GM12878 (cell line): ENCODE data around the gene TOPAZ1. TPM values are rescaled to one million over a fixed set of nuclear protein-coding genes. Genes with fewer than 3 reads are reported as not detected.

Source experiments
- MTA2 ChIP-seq: fragments of 450-650 bp; IDR thresholded peaks from 2 replicates; pipeline ENCODE4 v1.6.1; 2016; ENCODE audit warnings: low read depth, mild to moderate bottlenecking, moderate library complexity
- MTA3 ChIP-seq: IDR thresholded peaks from 2 replicates; pipeline ENCODE4 v1.6.1; 2012; ENCODE audit warnings: low read length, inconsistent platforms, borderline replicate concordance
- polyA plus RNA-seq, 11 experiments: library from polyadenylated mRNA; depleted of rRNA in 4 of 11; unstranded in 6 of 11; stranded (reverse) in 5 of 11; fragments of >200 nt; fragmentation: Nextera tagmentation in 4 of 11; fragmentation: Illumina TruSeq in 1 of 11; extraction: Ambion mirVana in 4 of 11; extraction: Trizol in 1 of 11; gene quantifications; 1 replicate in 1 of 11; 2 replicates in 10 of 11; pipeline versions ENCODE4 v1.2.1 to v1.2.3, GENCODE V29; 2011 to 2016; ENCODE audit warnings: inconsistent platforms in 2 of 11, missing spikeins in 2 of 11, low read depth in 1 of 11
- total RNA-seq, 4 experiments: library from RNA; depleted of rRNA in 3 of 4; stranded (reverse); fragments of >200 nt in 3 of 4; fragmentation: Illumina TruSeq in 1 of 4; extraction: Trizol in 1 of 4; gene quantifications; 2 replicates each; pipeline versions ENCODE4 v1.2.1 to v1.2.3, GENCODE V29; 2013 to 2021
- TF ChIP-seq, protein P1 (sequence below): IDR thresholded peaks from 2 replicates; pipeline ENCODE4 v1.6.1; 2012; ENCODE audit warnings: improper control_type of control experiment, low read depth, low read length; ENCODE audit not compliant: insufficient replicate concordance
- TF ChIP-seq, protein P2 (sequence below): fragments of 450-650 bp; formaldehyde crosslinking; IDR thresholded peaks from 2 replicates; pipeline ENCODE4 v1.5.0; 2022; ENCODE audit warnings: mild to moderate bottlenecking, missing genetic modification characterization

Gene TOPAZ1
- total and polyA plus RNA-seq, 10 of the 15 experiments (the other 5 are each of a cell fraction or from before 2014, with no cell fraction given): 0.02 TPM; not detected in 9

DNA sequence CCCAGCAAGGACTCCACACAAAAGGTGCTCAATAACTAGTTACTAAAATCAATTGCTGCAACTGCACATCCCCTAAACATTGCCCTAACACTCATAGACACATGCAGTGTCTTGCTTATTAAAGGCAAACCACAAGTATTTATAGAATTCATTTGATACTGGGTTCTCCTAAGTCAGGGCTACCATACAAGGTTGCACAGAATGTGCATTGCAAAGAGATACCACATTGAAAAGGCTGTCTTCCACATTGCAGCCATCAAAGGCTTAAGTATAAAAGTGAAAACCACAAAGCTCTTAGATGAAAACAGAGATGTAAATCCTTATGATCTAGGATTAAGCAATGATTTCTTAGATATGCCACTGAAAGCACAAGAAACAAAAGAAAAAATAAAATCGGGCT, 33.6 kb upstream of the TOPAZ1 start (continued):
- TF ChIP-seq, protein P1, sequence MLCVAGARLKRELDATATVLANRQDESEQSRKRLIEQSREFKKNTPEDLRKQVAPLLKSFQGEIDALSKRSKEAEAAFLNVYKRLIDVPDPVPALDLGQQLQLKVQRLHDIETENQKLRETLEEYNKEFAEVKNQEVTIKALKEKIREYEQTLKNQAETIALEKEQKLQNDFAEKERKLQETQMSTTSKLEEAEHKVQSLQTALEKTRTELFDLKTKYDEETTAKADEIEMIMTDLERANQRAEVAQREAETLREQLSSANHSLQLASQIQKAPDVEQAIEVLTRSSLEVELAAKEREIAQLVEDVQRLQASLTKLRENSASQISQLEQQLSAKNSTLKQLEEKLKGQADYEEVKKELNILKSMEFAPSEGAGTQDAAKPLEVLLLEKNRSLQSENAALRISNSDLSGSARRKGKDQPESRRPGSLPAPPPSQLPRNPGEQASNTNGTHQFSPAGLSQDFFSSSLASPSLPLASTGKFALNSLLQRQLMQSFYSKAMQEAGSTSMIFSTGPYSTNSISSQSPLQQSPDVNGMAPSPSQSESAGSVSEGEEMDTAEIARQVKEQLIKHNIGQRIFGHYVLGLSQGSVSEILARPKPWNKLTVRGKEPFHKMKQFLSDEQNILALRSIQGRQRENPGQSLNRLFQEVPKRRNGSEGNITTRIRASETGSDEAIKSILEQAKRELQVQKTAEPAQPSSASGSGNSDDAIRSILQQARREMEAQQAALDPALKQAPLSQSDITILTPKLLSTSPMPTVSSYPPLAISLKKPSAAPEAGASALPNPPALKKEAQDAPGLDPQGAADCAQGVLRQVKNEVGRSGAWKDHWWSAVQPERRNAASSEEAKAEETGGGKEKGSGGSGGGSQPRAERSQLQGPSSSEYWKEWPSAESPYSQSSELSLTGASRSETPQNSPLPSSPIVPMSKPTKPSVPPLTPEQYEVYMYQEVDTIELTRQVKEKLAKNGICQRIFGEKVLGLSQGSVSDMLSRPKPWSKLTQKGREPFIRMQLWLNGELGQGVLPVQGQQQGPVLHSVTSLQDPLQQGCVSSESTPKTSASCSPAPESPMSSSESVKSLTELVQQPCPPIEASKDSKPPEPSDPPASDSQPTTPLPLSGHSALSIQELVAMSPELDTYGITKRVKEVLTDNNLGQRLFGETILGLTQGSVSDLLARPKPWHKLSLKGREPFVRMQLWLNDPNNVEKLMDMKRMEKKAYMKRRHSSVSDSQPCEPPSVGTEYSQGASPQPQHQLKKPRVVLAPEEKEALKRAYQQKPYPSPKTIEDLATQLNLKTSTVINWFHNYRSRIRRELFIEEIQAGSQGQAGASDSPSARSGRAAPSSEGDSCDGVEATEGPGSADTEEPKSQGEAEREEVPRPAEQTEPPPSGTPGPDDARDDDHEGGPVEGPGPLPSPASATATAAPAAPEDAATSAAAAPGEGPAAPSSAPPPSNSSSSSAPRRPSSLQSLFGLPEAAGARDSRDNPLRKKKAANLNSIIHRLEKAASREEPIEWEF: no peak
- TF ChIP-seq MTA2 (no peak), MTA3 (no peak)
- TF ChIP-seq, protein P2, sequence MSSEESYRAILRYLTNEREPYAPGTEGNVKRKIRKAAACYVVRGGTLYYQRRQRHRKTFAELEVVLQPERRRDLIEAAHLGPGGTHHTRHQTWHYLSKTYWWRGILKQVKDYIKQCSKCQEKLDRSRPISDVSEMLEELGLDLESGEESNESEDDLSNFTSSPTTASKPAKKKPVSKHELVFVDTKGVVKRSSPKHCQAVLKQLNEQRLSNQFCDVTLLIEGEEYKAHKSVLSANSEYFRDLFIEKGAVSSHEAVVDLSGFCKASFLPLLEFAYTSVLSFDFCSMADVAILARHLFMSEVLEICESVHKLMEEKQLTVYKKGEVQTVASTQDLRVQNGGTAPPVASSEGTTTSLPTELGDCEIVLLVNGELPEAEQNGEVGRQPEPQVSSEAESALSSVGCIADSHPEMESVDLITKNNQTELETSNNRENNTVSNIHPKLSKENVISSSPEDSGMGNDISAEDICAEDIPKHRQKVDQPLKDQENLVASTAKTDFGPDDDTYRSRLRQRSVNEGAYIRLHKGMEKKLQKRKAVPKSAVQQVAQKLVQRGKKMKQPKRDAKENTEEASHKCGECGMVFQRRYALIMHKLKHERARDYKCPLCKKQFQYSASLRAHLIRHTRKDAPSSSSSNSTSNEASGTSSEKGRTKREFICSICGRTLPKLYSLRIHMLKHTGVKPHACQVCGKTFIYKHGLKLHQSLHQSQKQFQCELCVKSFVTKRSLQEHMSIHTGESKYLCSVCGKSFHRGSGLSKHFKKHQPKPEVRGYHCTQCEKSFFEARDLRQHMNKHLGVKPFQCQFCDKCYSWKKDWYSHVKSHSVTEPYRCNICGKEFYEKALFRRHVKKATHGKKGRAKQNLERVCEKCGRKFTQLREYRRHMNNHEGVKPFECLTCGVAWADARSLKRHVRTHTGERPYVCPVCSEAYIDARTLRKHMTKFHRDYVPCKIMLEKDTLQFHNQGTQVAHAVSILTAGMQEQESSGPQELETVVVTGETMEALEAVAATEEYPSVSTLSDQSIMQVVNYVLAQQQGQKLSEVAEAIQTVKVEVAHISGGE (CRISPR knock-in tag): no peak
- TF ChIP-seq, all 136 proteins: peak for 0
